T-helper 2 cell (primary cell): ENCODE results near the gene AP1G1.

ENCODE experiments used
- DNase-seq, 5 experiments: peaks; one replicate each; pipeline versions ENCODE4 v3.0.0 to v3.0.0-alpha.2; 2012 to 2022

Gene AP1G1

GRCh38 chr16:71754108-71754507 lies 54.5 kb downstream of the AP1G1 start:
- DNase-seq, result no peak

GRCh38 chr16:71748226-71748625 lies 60.4 kb downstream of the AP1G1 start:
- DNase-seq, result no peak

- peak in 1 of 5 experiments; percentile 65 for DNase-seq
Observed at GRCh38 chr16:71746442-71747046, 62.1 kb downstream of the AP1G1 start.

- no peak for DNase-seq
Observed at GRCh38 chr16:71738855-71739254, 69.8 kb downstream of the AP1G1 start.

- DNase-seq, result no peak
Observed at GRCh38 chr16:71737501-71737900, 71.1 kb downstream of the AP1G1 start.

- DNase-seq, result no peak
Observed at GRCh38 chr16:71734511-71734910, 74.1 kb downstream of the AP1G1 start.

- DNase-seq, result no peak
Observed at GRCh38 chr16:71732587-71732986, 76.0 kb downstream of the AP1G1 start.

GRCh38 chr16:71727551-71728324 lies 80.9 kb downstream of the AP1G1 start:
- DNase-seq, result no peak

GRCh38 chr16:71726476-71727315 lies 81.9 kb downstream of the AP1G1 start:
- DNase-seq, result no peak

- DNase-seq, result no peak
Observed at GRCh38 chr16:71724320-71724751, 84.3 kb downstream of the AP1G1 start, which contains the start of gene PHLPP2. TSS of gene PHLPP2 (minus strand) at chr16:71724701. CDS start at chr16:71714795, 9,906 bp downstream.

- peak; percentile 62 to 83 (median 74) for DNase-seq
Observed at GRCh38 chr16:71723537-71724319, 84.9 kb downstream of the AP1G1 start.

GRCh38 chr16:71722801-71723536 lies 85.7 kb downstream of the AP1G1 start:
- DNase-seq, result peak; percentile 42 to 62 (median 51)

GRCh38 chr16:71721066-71721740 lies 87.4 kb downstream of the AP1G1 start:
- DNase-seq, result no peak

- no peak for DNase-seq
Observed at GRCh38 chr16:71712501-71712900, 96.1 kb downstream of the AP1G1 start.

- DNase-seq, result no peak
Observed at GRCh38 chr16:71711789-71712188, 96.8 kb downstream of the AP1G1 start.

- DNase-seq, result no peak
Observed at GRCh38 chr16:71709229-71709781, 99.3 kb downstream of the AP1G1 start.

- DNase-seq, result no peak
Observed at GRCh38 chr16:71708696-71709095, 99.9 kb downstream of the AP1G1 start.

- no peak for DNase-seq
Observed at GRCh38 chr16:71707199-71707598, 101.4 kb downstream of the AP1G1 start.

GRCh38 chr16:71706046-71706445 lies 102.6 kb downstream of the AP1G1 start:
- no peak for DNase-seq

- no peak for DNase-seq
Observed at GRCh38 chr16:71703333-71703732, 105.3 kb downstream of the AP1G1 start.

- no peak for DNase-seq
Observed at GRCh38 chr16:71700831-71701230, 107.8 kb downstream of the AP1G1 start.
